Ovary (tissue), 3 donors: ENCODE data around the gene LIX1.

Experiments used
- POLR2A ChIP-seq: fragments of 450-650 bp; IDR thresholded peaks from one replicate; pipeline ENCODE4 v1.6.1; 2017; ENCODE audit warnings: antibody characterized with exemption, mild to moderate bottlenecking, moderate library complexity
- TF ChIP-seq, protein P1 (sequence below), 3 donors: fragments of 450-650 bp in 2 of 3; fragments of 200-600 bp in 1 of 3; IDR thresholded peaks; one replicate each; pipeline versions ENCODE4 v1.5.1 to v1.8.0; 2016 to 2022; ENCODE audit warnings: antibody characterized with exemption in 3 of 3, mild to moderate bottlenecking in 1 of 3
- donor health status: DM: no; HTN: no; CAD: no.

DNA sequence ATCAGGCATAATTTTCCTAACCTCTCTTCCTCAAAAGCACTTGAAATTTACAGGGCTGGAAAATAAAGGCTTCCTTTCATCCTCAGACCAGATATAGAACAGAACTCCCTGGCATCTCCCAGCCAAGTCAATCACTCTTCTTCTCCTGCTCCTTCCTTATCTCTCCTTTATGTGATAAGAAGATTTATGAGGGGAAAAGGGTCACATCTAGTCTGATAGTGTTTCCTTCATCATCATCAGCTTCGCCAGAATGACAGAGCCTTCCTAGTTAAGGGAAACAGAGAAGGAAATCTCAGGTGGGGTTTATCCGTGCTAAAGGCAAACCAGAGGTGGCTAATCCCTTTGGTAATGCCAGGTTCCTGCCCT is 36.2 kb downstream of the LIX1 start:
- TF ChIP-seq, protein P1, sequence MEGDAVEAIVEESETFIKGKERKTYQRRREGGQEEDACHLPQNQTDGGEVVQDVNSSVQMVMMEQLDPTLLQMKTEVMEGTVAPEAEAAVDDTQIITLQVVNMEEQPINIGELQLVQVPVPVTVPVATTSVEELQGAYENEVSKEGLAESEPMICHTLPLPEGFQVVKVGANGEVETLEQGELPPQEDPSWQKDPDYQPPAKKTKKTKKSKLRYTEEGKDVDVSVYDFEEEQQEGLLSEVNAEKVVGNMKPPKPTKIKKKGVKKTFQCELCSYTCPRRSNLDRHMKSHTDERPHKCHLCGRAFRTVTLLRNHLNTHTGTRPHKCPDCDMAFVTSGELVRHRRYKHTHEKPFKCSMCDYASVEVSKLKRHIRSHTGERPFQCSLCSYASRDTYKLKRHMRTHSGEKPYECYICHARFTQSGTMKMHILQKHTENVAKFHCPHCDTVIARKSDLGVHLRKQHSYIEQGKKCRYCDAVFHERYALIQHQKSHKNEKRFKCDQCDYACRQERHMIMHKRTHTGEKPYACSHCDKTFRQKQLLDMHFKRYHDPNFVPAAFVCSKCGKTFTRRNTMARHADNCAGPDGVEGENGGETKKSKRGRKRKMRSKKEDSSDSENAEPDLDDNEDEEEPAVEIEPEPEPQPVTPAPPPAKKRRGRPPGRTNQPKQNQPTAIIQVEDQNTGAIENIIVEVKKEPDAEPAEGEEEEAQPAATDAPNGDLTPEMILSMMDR (IDR thresholded peaks at IDR 0.05): no peak
- TF ChIP-seq POLR2A: no peak
